Measurements from ENCODE around the gene MYO10.

DNA sequence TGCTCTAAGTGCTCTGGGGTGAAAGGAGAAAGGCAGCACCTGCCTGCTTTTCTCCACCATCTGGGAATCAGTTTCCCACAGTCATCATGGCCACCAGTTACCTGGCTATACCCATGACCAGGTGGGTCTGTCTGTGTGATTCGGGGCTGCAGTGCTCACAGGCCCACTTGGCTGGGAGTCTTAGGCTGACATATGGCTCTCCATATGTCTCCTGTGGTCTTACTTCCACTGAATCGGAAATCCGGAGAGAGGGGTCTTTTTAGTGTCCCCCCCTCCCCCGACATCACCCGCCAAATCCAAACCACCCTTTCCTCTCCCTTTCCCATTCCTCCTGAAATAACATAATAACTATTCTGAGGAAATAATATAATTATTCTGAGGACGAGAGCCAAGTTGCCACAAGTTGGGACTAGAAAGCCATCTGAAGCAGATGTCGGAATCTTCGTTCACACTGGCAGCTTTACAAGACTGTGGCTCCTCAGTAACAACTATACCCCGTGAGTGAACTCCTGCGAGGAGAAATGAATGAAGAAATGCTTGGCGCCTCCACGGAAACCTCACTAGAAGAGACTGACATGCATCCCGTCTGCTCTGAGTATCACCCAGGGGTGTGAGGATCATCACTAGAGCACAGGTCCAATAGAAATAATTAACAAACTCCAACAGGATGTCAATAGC, 143.4 kb downstream of the MYO10 start:
- no peak for TF ChIP-seq TAF1 (IDR thresholded peaks at IDR 0.05; ENCODE audit: low read depth)
- TF ChIP-seq RAD21 (IDR thresholded peaks at IDR 0.05; ENCODE audit: low read depth), result no peak
- no peak for TF ChIP-seq TCF12 (IDR thresholded peaks at IDR 0.05; ENCODE audit: low read depth)
- TF ChIP-seq, protein P1, sequence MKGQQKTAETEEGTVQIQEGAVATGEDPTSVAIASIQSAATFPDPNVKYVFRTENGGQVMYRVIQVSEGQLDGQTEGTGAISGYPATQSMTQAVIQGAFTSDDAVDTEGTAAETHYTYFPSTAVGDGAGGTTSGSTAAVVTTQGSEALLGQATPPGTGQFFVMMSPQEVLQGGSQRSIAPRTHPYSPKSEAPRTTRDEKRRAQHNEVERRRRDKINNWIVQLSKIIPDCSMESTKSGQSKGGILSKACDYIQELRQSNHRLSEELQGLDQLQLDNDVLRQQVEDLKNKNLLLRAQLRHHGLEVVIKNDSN (IDR thresholded peaks at IDR 0.05), result no peak
- no peak for TF ChIP-seq CEBPB (IDR thresholded peaks at IDR 0.05)
- TF ChIP-seq, protein P2, sequence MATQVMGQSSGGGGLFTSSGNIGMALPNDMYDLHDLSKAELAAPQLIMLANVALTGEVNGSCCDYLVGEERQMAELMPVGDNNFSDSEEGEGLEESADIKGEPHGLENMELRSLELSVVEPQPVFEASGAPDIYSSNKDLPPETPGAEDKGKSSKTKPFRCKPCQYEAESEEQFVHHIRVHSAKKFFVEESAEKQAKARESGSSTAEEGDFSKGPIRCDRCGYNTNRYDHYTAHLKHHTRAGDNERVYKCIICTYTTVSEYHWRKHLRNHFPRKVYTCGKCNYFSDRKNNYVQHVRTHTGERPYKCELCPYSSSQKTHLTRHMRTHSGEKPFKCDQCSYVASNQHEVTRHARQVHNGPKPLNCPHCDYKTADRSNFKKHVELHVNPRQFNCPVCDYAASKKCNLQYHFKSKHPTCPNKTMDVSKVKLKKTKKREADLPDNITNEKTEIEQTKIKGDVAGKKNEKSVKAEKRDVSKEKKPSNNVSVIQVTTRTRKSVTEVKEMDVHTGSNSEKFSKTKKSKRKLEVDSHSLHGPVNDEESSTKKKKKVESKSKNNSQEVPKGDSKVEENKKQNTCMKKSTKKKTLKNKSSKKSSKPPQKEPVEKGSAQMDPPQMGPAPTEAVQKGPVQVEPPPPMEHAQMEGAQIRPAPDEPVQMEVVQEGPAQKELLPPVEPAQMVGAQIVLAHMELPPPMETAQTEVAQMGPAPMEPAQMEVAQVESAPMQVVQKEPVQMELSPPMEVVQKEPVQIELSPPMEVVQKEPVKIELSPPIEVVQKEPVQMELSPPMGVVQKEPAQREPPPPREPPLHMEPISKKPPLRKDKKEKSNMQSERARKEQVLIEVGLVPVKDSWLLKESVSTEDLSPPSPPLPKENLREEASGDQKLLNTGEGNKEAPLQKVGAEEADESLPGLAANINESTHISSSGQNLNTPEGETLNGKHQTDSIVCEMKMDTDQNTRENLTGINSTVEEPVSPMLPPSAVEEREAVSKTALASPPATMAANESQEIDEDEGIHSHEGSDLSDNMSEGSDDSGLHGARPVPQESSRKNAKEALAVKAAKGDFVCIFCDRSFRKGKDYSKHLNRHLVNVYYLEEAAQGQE (IDR thresholded peaks at IDR 0.05; ENCODE audit: low read depth), result no peak
- TF ChIP-seq NFIC (IDR thresholded peaks at IDR 0.05), result no peak
- no peak for TF ChIP-seq CREB1 (IDR thresholded peaks at IDR 0.05; ENCODE audit: low read depth)
